Fibroblast of skin of left quadriceps (primary cell): ENCODE measurements around the gene AMD1.
"Not testable (repeated sequence)": the region's sequence is repeated elsewhere in the genome, so short reads cannot be mapped to it uniquely, and the experiment has no call there.

Source experiments
- DNase-seq, 2 experiments: peaks; one replicate each; pipeline ENCODE4 v3.0.0-alpha.2; 2013; ENCODE audit warnings: low read depth in 2 of 2

AMD1 gene

DNA sequence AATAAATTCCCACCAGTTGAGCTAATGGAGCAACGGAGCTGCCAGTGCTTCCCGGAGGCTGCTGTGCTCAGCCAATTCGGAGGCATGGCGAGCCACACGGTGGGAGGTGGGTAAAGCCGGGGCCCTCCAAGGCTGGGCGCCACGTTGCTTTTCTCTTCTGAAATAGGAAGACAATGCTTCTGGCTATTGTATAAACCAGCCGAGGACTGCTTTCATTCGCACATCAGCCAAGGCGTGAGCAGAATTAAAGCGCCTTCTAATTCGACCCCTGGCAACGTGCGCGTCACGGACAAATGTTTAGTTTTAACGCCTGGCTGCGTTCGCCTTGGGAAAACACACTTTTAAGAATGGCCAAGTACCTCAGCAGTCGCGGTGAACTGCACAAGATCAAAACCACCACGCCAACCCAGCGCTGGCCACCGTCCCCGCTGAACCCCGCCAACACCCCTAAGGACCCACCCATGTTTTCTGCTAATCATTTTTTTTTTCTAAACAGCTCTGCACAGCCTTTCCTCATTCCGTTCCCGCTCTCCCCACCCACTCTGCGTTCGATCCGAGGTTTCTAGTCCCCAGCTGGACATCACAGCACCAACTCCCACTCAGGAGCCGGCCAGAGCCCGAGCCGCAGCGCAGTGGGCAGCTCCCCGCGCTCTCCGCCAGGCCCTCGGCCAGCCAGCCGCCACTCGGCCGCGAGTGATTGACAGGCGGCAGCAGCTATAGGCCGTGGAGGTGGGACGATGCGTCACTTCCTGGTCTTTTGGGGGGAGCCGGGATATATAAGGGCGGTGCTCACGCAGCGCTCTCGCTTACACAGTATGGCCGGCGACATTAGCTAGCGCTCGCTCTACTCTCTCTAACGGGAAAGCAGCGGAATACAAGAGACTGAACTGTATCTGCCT lies at the start of gene AMD1:
AMD1 (plus strand) TSS at position 805 of the 899 bp plus-strand sequence. CDS start 321 bp downstream, outside the sequence.
- peak; percentile 95 for DNase-seq

DNA sequence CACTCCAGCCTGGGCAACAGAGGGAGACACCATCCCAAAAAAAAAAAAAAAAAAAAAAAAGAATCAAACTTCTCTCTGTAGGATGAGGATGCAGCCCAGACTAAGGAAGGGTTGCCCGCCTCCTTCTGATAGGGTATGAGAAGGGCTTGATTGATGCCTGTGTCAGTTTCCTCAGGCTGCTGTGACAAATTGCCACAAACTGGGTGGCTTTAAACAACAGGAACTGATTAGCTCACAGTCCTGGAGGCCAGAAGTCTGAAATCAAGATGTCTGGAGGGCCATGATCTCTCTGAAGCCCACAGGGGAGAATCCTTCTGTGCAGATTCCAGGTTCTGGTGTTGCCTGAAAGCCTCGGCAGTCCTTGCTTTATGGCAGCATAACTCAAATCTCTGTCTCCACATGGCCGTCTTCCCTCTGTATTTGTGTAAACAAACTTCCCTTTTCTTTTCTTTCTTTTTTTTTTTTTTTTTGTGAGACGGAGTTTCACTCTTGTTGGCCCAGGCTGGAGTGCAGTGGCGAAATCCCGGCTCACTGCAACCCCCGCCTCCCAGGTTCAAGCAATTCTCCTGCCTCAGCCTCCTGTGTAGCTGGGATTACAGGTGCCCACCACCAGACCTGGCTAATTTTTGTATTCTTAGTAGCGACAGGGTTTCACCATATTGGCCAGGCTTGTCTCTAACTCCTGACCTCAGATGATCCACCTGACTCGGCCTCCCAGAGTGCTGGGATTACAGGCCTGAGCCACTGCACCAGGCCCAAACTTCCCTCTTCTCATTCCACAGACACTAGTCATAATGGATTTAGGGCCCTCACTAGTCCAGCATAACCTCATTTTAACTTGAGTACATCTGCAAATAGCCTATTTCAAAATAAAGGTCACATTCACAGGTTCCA lies 48.1 kb upstream of the AMD1 start:
- no peak for DNase-seq

DNA sequence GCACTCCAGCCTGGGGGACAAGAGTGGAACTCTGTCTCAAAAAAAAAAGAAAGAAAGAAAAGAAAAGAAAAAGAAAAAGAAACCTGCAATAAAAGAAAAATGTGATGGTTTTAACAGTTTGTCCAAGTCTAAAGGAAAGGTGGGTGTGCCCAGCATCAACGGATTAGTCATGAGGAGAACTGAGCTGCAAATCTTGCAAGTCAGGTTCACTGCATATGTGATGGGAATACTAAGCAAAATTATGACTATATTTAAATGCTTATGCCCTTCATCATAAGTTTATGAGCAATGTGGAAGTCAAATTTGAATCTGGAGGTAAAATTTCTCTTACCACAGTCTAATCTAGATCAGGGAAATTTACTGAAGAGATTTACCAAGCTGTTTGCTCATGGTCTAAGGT lies 46.2 kb upstream of the AMD1 start:
- no peak for DNase-seq

DNA sequence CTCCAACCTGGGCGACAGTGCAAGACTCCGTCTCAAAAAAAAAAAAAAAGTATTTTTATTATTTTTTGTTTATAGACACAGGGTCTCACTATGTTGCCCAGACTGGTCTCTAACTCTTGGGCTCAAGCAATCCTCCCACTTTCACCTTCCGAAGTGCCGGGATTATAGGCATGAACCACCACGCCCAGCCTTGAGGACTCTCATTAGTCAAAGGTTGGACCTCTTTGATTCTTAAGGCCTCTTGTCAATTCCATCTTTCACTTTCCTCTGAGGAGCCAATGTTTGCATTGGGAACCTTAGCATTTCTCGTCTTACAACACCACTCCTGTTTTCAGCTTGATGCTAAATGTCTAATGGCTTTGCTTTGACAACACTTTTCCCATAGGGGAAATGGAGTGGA lies 43.2 kb upstream of the AMD1 start:
- DNase-seq = no peak

DNA sequence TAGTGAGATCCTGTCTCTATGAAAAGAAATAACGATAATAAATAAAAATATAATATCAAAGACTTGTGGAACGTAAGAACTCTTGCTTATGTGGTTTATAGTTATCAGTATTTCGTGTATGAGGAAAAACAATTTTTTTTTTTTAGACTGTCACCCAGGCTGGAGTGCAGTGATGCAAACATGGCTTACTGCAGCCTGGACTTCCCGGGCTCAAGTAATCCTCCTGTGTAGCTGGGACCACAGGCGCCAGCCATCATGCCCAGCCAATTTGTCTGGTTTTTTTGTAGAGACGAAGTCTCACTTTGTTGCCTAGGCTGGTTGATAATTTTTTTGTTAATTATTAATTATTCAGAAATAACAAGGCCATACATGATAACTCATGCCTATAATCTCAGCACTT lies 40.8 kb upstream of the AMD1 start:
- no peak for DNase-seq

DNA sequence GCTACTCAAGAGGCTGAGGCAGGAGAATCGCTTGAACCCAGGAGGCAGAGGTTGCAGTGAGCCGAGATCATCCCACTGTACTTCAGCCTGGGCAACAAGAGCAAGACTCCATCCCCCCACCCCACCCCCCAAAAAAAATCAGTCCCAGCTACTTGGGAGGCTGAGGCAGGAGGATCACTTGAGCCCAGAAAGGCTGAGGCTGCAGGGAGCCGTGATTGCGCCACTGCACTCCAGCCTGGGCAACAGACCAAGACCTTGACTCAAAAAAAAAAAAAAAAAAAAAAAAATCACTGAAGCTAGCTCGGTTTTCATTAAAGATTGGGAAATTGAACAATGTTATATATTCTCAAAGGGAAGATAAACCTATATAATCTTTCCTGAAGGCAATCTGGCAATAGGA lies 38.8 kb upstream of the AMD1 start:
- DNase-seq = not testable (repeated sequence)

DNA sequence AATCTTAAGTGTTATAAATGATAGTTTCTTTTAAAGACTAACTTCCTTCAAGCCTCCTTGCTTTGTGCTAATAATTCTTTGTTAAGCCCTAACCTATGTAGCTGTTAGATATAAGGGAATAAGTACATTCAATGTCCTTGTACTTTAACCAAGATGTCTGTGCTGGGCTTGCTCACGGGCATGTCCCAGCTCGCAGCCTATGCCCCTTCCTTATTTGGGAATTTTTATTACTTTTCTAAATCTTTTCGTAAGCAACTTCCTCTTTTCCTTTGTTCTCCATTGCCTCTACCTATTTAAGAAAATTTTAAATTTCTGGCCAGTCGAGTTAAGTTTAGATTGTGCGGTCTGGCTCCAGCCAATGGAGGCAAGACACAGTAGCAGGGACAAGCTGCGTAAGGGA lies 33.3 kb upstream of the AMD1 start:
- DNase-seq = no peak

DNA sequence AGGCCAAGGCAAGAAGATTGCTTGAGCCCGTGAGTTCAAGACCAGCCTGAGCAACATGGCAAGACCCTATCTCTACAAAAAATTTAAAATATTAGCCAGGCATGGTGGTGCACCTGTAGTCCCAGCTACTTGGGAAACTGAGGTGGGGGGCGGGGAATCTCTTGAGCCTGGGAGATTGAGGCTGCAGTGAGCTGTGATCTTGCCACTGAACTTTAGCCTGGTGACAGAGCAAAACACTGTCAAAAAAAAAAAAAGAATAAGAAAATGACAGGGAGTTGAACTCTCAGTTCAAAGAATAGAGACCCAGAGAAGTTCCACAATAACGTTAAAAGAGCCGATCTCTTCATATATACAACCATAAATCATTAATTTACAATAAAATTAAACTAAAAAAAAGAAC lies 24.8 kb upstream of the AMD1 start:
- DNase-seq = no peak

DNA sequence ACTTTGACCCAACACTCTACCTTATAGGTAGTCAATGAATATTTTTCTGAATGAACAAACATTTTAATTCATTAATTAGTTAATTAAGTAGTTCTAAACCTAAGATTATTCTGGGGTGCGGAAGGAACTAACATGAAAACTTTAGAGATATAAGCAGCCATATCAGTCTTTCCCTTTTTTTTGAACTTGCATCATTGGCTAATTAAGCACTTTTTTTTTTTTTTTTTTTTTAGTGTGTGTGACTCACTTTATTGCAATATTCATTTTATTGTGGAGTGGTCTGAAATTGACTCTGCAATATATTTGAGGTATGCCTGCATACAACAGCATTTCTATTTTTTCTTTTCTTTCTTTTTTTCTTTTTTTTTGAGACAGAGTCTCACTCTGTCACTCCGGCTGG lies 21.8 kb upstream of the AMD1 start:
- DNase-seq = no peak

DNA sequence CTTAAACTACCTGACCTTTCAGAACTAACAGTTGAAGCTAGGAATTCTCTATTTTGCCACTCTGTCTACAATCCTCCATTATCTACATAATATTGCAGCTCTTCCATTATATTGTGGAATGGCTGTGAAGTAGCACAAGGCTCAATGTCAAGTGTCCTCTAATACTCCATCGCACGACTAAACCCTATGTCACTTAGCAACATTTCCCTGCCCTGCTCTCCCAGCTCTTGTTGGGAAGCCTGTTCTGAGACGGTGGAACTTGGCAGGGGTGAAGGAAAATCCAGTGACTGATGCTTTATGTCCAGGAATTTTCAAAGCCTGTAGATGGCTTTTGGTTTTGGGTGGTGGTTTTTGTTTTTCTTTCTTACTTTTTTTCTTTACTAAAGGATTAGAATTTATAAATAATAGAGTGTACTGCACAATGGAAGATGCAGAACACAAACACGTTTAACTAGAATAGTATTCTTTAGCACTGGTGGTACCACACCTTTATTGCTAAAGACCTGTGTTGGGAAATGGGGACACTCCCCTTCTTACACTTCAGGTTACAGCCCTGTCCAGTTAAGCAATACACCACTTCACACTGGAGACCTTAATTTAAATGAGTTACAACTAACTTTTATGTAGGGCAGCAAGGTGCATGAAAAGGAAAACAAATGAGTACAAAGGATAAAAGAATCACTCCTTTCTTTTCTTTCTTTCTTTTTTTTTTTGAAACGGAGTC lies 20.7 kb upstream of the AMD1 start:
- DNase-seq = no peak

DNA sequence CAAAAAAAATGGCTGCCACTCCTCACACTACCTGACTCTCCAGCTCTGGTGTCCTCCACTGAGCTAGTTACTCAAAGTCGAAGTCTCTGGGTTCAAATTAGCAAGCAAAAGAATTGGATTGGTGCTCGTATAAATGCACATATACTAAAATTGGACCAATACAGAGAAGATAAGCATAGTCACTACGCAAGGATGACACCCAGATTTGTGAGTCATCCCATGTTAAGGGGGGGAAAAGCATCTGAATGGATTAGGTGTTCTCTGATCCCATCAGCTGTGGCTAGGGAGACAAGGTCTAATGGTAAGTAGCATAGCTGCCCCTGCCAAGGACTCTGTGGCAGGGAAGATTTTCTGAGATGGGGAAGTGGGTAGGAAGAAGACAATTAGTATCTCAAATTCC lies 18.3 kb upstream of the AMD1 start:
- DNase-seq = no peak

DNA sequence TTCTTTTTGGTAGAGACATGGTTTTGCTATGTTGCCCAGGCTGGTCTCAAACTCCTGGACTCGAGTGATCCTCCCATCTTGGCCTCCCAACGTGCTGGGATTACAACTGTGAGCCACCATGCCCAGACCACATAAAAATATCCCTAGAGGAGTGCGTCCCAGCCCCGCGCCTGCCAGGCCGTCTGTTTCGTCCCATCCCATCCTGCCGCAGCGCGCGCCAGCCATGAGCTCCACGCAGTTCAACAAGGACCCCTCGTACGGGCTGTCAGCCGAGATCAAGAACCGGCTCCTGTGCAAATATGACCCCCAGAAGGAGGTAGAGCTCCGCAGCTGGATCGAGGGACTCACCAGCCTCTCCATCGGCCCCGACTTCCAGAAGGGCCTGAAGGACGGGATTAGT lies 16.6 kb upstream of the AMD1 start:
- DNase-seq = no peak

DNA sequence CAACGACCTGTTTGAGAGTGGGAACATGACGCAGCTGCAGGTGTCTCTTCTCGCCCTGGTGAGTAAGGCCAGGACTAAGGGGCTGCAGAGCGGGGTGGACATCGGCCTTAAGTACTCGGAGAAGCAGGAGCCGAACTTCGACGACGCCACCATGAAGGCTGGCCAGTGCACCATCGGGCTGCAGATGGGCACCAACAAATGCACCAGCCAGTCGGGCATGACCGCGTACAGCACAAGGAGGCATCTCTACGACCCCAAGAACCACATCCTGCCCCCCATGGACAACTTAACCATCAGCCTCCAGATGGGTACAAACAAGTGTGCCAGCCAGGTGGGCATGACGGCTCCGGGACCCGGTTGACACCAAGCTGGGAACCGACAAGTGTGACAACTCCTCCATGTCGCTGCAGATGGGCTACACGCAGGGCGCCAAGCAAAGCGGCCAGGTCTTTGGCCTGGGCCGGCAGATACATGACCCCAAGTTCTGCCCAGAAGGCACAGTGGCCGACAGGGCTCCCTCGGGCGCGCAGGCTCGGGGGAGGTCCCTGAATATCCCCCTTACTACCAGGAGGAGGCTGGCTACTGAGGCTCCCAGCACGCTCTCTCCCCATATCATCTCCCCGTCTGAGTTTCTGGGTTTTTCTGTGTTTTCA lies 15.9 kb upstream of the AMD1 start:
- DNase-seq = no peak

DNA sequence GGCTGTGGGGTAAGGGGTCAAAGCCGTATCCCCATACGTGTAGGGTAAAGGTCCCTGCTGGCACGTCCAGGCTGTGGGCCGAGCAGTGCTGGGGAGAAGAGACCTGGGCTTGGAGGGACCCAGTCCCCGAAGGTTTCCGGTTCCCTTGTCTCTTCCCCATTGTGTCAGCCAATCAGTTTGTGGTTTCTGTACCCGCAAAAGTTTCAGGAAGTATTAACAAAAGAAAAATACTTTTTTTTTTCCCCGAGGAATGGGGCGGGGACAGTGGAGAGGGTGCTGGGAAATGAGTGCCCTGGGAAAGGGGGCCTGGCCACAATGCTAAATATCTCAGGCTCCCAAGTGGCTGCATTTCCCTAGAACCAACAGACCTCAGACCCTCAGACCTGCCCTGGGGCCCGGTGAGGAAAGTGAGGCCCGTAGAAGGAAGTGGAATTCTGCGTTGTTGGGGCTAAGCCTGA lies 15.2 kb upstream of the AMD1 start:
- no peak for DNase-seq

DNA sequence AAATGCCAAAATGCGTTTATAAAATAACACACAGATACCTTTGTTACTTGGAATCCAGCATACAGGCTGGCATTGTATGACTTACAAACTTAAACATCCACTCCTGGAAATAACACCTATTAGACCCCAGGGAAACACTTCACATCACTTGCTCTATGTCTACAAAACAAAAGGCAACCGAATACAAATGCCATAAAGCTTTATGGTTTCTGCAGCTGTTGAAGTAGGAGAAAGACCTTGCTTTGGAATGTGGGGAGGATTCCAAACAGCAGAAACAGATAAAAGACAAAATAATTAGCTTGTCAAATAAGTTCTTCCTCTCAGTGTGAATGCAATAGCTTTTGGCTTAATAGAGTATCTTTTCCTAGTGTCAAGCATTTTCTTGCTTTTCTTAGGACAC lies 9.8 kb upstream of the AMD1 start:
- DNase-seq = no peak

DNA sequence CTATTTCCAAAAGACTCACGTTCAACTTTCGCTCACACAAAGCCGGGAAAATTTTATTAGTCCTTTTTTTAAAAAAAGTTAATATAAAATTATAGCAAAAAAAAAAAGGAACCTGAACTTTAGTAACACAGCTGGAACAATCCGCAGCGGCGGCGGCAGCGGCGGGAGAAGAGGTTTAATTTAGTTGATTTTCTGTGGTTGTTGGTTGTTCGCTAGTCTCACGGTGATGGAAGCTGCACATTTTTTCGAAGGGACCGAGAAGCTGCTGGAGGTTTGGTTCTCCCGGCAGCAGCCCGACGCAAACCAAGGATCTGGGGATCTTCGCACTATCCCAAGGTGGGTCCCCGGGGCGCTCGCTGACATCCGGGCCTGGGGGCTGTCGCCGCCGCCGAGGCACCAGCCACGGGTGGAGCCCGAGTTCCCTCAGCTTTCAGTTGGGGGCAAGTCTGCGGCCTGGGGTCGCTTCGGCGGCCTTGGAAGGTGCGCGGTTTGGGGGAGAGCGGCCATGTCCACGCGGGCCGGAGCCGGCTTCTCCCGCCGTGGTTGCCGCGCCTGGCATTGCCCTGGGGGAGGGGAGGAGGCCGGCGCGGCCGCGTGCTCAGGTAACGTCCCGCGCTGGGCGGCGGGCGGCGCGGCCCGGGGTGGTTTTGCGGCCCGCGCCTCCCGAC lies 429 bp downstream of the AMD1 start:
- no peak for DNase-seq

DNA sequence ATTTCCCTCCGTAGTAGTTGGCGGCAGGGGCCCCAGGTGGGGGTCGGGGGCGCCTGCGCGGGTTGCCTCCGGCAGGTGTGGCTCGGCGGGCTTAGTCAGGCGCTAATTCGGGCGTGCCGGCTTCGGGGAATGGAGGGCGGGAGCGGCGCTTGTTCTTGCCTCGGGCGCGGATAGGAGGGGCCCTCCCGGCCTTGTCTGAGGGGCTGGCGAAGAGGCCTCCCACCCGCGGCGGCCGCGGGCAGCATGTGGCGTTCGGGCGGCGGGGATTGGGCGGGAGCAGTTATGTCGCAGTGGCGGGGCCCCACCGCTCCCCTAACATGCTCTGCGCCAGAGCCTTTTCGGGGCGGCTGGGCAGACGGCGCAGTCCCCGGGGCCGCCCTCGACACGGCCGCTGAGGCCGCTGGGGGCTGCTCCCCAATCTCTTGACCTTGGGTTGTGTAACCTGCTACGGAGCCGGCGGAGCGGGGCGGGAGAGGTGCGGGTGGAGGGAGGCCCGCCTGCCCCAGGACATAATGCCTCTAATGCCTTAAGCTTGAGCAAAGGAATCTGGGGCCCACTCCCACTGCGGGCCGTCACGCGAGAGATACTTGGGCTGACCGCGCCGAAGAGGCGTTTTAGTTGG lies 1.1 kb downstream of the AMD1 start:
- no peak for DNase-seq

DNA sequence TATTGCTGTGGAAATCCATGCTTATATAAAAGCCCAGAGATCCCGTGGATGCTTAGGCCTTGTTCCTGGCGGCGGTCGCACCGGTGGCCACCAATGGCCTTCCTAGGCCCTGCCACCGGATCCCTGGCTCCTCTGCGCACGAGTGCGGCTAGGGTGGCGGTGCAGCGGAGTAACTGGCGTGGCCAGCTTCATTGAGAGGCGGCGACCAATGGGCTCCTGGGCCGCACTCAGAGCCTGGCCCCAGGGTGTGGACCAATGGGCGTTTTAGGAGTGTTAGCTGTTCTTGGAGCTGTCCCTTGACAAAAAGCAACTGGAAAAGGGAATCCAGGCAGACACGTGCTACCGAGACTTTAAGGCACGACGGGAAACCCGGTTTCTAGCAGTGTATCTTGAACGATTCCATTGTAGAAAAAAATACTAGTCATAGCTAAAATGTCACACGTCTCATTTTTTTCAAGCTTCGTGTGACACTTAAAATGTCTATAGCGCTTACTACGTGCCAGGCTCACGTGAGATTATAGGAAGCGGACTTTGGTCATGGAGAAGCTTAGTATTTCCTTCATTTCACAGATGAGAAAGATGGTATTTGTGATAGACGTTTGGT lies 1.7 kb downstream of the AMD1 start:
- peak; percentile 57 to 61 for DNase-seq

DNA sequence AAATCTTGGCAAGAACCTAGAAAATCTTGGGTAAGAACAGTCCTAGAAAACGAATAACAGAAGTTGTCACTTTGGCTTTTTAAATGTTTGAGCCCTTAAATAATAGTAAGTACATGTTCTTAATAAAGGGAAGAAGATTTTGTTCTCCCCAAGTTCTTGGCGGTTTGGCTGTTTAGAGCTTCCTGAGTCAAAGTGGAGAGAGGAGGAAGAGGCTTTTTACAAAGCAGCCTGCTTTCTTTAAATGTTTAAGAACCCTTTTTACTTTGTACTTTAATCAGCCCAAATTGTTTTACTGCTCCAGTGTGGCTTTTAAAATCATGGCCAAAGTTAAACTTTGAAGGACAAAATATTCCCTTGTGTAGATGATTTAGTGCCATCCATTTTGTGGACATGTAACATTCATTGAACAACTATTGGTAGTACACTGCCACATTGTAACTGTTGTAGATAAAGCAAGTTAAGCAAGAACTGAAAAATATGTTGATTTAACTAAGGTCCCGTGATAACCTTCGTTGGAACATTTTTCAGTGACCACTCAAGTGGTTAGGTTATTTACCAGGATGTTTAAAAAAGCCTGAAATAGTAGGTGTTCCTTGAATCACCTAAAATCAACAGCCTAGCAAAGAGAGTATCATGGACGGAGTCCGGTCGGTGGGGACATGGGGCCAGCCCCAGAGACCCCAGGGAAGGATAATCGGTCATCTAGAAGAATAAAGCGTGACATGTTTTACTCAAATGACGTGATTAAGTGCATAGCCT lies 2.4 kb downstream of the AMD1 start:
- no peak for DNase-seq
